ENCODE data around the gene PAGR1. TPM values are rescaled to one million over a fixed set of nuclear protein-coding genes. Genes with fewer than 3 reads are reported as not detected.

Gene PAGR1
- total and polyA plus RNA-seq, 2 of the 8 experiments (the other 6 are each of a cell fraction or from before 2014, with no cell fraction given) = 35.4 to 56.4 TPM

DNA sequence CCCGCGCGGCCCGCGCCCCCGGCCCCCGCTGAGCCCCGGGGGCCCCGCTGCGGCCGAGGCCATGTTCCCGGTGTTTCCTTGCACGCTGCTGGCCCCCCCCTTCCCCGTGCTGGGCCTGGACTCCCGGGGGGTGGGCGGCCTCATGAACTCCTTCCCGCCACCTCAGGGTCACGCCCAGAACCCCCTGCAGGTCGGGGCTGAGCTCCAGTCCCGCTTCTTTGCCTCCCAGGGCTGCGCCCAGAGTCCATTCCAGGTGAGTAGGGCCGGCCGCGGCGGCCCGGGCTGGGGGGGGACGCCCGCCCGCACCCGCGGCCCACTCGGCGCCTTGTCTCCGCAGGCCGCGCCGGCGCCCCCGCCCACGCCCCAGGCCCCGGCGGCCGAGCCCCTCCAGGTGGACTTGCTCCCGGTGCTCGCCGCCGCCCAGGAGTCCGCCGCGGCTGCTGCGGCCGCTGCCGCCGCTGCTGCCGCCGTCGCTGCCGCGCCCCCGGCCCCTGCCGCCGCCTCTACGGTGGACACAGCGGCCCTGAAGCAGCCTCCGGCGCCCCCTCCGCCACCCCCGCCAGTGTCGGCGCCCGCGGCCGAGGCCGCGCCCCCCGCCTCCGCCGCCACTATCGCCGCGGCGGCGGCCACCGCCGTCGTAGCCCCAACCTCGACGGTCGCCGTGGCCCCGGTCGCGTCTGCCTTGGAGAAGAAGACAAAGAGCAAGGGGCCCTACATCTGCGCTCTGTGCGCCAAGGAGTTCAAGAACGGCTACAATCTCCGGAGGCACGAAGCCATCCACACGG is 9.1 kb upstream of the PAGR1 start:
- peak overlapping the region; percentile 91 to 95 for H3K4me2 ChIP-seq (ENCODE audit: insufficient read depth in 1 of 2, low read depth in 2 of 2, low read length in 2 of 2)
- peak overlapping the region; percentile 74 for H4K8ac ChIP-seq (ENCODE audit: extremely low read depth, insufficient read depth, low read length)
- peak overlapping the region; percentile 24 to 77 (median 72) for H3K9ac ChIP-seq (replicated peaks in 1 of 4; ENCODE audit: extremely low read depth in 1 of 4, low read depth in 3 of 4, low read length in 3 of 4)
- H2BK12ac ChIP-seq (ENCODE audit: low read depth, low read length) = 0 out of 2 replicates have a peak overlapping the region, but pooled peaks have one; percentile 12
- 3% methylated on average over 40 of the region's 99 CpGs; no CpG with 5 or more reads in 1 of the 2 experiments for WGBS, 2 experiments (ENCODE audit: extremely low coverage in 1 of 2, insufficient coverage in 1 of 2, insufficient read length in 1 of 2, insufficient replicate concordance in 2 of 2, low coverage in 1 of 2, low lambda C conversion rate in 2 of 2, missing lambda C conversion rate in 1 of 2)
- peak overlapping the region; percentile 92 for H3K4ac ChIP-seq (replicated peaks; ENCODE audit: insufficient read length, low read depth, low read length)
- POLR2A ChIA-PET (ENCODE audit: partially characterized antibody) = interaction anchor here (0.5 to 3.9 kb wide), 30 partner anchors 9 to 684 kb away, joined by 3 to 41 read pairs (median 6); partner anchors contain the start of genes ASPHD1, CDIPT, KIF22 and MVP
- peaks cover 0 to 43% (median 29%) of the 10 kb centered on the region in 4 experiments; a peak in 6 of 7 replicates for H3K4me1 ChIP-seq (replicated peaks in 1 of 4; ENCODE audit: control insufficient read depth in 3 of 4, insufficient read depth in 4 of 4, low read length in 3 of 4)
- H3K36me3 ChIP-seq (ENCODE audit: control insufficient read depth in 2 of 4, insufficient read depth in 4 of 4, low read length in 3 of 4) = peaks cover 14 to 46% (median 20%) of the 10 kb centered on the region in 4 experiments
- no peaks in the 10 kb centered on the region for H3K27me3 ChIP-seq (replicated peaks in 1 of 4; ENCODE audit: control insufficient read depth in 3 of 4, extremely low read depth in 1 of 4, insufficient read depth in 3 of 4, low read length in 3 of 4)
- peak in 1 of 2 experiments; percentile 79 for DNase-seq (ENCODE audit: low read depth in 1 of 2, low spot score in 2 of 2)
- H3K79me2 ChIP-seq (ENCODE audit: control insufficient read depth in 1 of 2, insufficient read depth in 2 of 2, low read length in 2 of 2) = peaks cover 7 to 22% of the 10 kb centered on the region in 2 experiments
- H3K56ac ChIP-seq (replicated peaks; ENCODE audit: insufficient read length, low read depth, low read length) = peak overlapping the region; percentile 48
- no peaks in the 10 kb centered on the region for H3K9me3 ChIP-seq (ENCODE audit: insufficient read depth in 2 of 2, low read depth in 1 of 2, low read length in 1 of 2)
- peaks cover 15 to 21% of the 10 kb centered on the region in 2 experiments for H4K20me1 ChIP-seq (replicated peaks in 1 of 2; ENCODE audit: control insufficient read depth in 1 of 2, insufficient read depth in 2 of 2, low read length in 2 of 2)
- H2BK20ac ChIP-seq (ENCODE audit: low read length) = no peak overlapping the region
- H2BK120ac ChIP-seq (replicated peaks; ENCODE audit: low read depth, low read length) = no peak overlapping the region
- no peak overlapping the region for H3K14ac ChIP-seq (ENCODE audit: insufficient read length)
- H3K4me3 ChIP-seq (ENCODE audit: extremely low read depth in 1 of 4, insufficient read depth in 2 of 4, low read depth in 3 of 4, low read length in 4 of 4) = peak overlapping the region; percentile 54 to 85 (median 69)
- no peak overlapping the region for H2AFZ ChIP-seq (ENCODE audit: low read length)
- peaks cover 19% of the 10 kb centered on the region for H3K23me2 ChIP-seq (ENCODE audit: low read depth, low read length)
- no peak overlapping the region for H3K23ac ChIP-seq (ENCODE audit: insufficient read length)
- peak overlapping the region; percentile 92 for H2BK5ac ChIP-seq (ENCODE audit: low read depth, low read length)
- CTCF ChIA-PET (ENCODE audit: partially characterized antibody) = interaction anchor here (0.6 to 4.4 kb wide), 10 partner anchors 10 to 125 kb away, joined by 3 to 30 read pairs (median 4); partner anchors contain the start of genes KIF22, MVP and PAGR1
- H2BK15ac ChIP-seq (ENCODE audit: low read length) = no peak overlapping the region; the same call in 1 of the 2 replicates
- H4K5ac ChIP-seq (ENCODE audit: insufficient read length, low read depth, low read length) = peak overlapping the region; percentile 65
- peak overlapping the region; percentile 86 for H3K18ac ChIP-seq (ENCODE audit: extremely low read depth, low read length)
- FAIRE-seq = no peak
- H3K79me1 ChIP-seq (ENCODE audit: low read depth, low read length) = no peaks in the 10 kb centered on the region
- peak overlapping the region; percentile 67; the same call in 1 of the 2 replicates for H3K27ac ChIP-seq (ENCODE audit: low read depth, low read length)
- no peak overlapping the region for H2AK5ac ChIP-seq (ENCODE audit: low read depth, low read length)
- peak overlapping the region; percentile 88 for H4K91ac ChIP-seq (replicated peaks; ENCODE audit: insufficient read length, low read length)
- TF ChIP-seq RNF2 (IDR thresholded peaks at IDR 0.05; ENCODE audit: borderline replicate concordance, low read depth, low read length, missing control alignments, poor library complexity, severe bottlenecking) (no peak), FOSL1 (IDR thresholded peaks at IDR 0.05; ENCODE audit: insufficient read depth, low read depth, low read length) (no peak), CEBPB (IDR thresholded peaks at IDR 0.05; ENCODE audit: low read depth, low read length) (no peak), TBP (IDR thresholded peaks at IDR 0.05; ENCODE audit: low read depth, low read length) (peak; percentile 16; the same call in 1 of the 2 replicates), NANOG (IDR thresholded peaks at IDR 0.05; ENCODE audit: insufficient read depth, low read depth, low read length, poor library complexity, severe bottlenecking) (no peak), ZNF274 (IDR thresholded peaks at IDR 0.05; ENCODE audit: borderline replicate concordance, extremely low read depth, low read length) (no peak), RBBP5 (IDR thresholded peaks at IDR 0.05; ENCODE audit: borderline replicate concordance, low read depth, low read length) (no peak), RFX5 (IDR thresholded peaks at IDR 0.05; ENCODE audit: borderline replicate concordance, low read depth, low read length) (no peak), SAP30 (IDR thresholded peaks at IDR 0.05; ENCODE audit: insufficient read depth, insufficient replicate concordance, low read length) (no peak), CTBP2 (IDR thresholded peaks at IDR 0.05; ENCODE audit: borderline replicate concordance, insufficient read depth, insufficient read length, low read length) (no peak)
